MCF 10A (cell line): ENCODE data around the gene ZNF423. TPM values are rescaled to one million over a fixed set of nuclear protein-coding genes. Genes with fewer than 3 reads are reported as not detected.

Experiments used
- BruUV-seq: library from RNA; stranded (reverse); fragments of 400-500 nt; replicated peaks from 2 replicates; lab custom pipeline; 2021; lab: Mats Ljungman, UMichigan
- CTCF ChIA-PET: fragments of 300-600 bp; sonication (Branson Sonifier 250); formaldehyde crosslinking; extraction: SDS; loops from one replicate; lab custom pipeline; 2021; ENCODE audit warnings: antibody characterized with exemption, inconsistent platforms; lab: Yijun Ruan, JAX
- POLR2A ChIA-PET: fragments of 300-600, 350-650 bp; sonication (Branson Sonifier 250); formaldehyde crosslinking; extraction: SDS; loops from one replicate; lab custom pipeline; 2020; ENCODE audit warnings: antibody characterized with exemption, inconsistent platforms; lab: Yijun Ruan, JAX
- DNase-seq: peaks from one replicate; pipeline ENCODE4 v3.0.0-alpha.2; 2018; ENCODE audit not compliant: unreplicated experiment
- H3K27ac Mint-ChIP-seq: one replicate; pipeline ENCODE4 v1.8.0; 2022; ENCODE audit warnings: mild to moderate bottlenecking, low read depth, mixed read lengths; ENCODE audit not compliant: unreplicated experiment
- H3K27me3 Mint-ChIP-seq: one replicate; pipeline ENCODE4 v1.8.0; 2022; ENCODE audit warnings: mixed read lengths; ENCODE audit not compliant: insufficient read depth, unreplicated experiment
- H3K36me3 Mint-ChIP-seq: one replicate; pipeline ENCODE4 v1.8.0; 2022; ENCODE audit warnings: mild to moderate bottlenecking, moderate library complexity, mixed read lengths; ENCODE audit not compliant: insufficient read depth, unreplicated experiment
- H3K4me1 Mint-ChIP-seq: one replicate; pipeline ENCODE4 v1.8.0; 2022; ENCODE audit warnings: mixed read lengths; ENCODE audit not compliant: insufficient read depth, unreplicated experiment
- H3K4me3 Mint-ChIP-seq: one replicate; pipeline ENCODE4 v1.8.0; 2022; ENCODE audit warnings: mild to moderate bottlenecking, moderate library complexity, mixed read lengths; ENCODE audit not compliant: unreplicated experiment
- H3K9me3 Mint-ChIP-seq: one replicate; pipeline ENCODE4 v1.8.0; 2022; ENCODE audit warnings: mixed read lengths; ENCODE audit not compliant: unreplicated experiment
- CTCF ChIP-seq: fragments of 200-600 bp; IDR thresholded peaks from one replicate; pipeline ENCODE4 v1.8.0; 2022; ENCODE audit warnings: antibody characterized with exemption, mild to moderate bottlenecking; ENCODE audit not compliant: unreplicated experiment
- intact Hi-C: fragments of 100-400 bp; cut with micrococcal nuclease; formaldehyde crosslinking; loops from 2 replicates; pipeline ENCODE4 v1.14.1; 2022
- total RNA-seq: library from RNA; stranded (reverse); gene quantifications from 2 replicates; pipeline ENCODE4 v1.2.3, GENCODE V29; 2022

ZNF423 gene
- total RNA-seq, 1 experiment from 2014 or later: not detected

- intact Hi-C loops: no loop called here
- Mint-ChIP-seq H3K27me3 (peaks cover 12% of the 10 kb centered on the region), H3K9me3 (no peaks in the 10 kb centered on the region), H3K4me1 (no peaks in the 10 kb centered on the region), H3K27ac (no peak overlapping the region), H3K4me3 (no peak overlapping the region), H3K36me3 (no peaks in the 10 kb centered on the region)
- ChIA-PET CTCF (interaction anchor here (0.6 kb wide), 1 partner anchor 16 kb away, joined by 3 read pairs; no protein-coding TSS in a partner anchor), POLR2A (no interaction called here)
- no TSS peak for BruUV-seq
- no peak for DNase-seq
- no peak for TF ChIP-seq CTCF
These were observed 217.8 kb downstream of the ZNF423 start for GRCh38 chr16:49637933-49638672.

DNA sequence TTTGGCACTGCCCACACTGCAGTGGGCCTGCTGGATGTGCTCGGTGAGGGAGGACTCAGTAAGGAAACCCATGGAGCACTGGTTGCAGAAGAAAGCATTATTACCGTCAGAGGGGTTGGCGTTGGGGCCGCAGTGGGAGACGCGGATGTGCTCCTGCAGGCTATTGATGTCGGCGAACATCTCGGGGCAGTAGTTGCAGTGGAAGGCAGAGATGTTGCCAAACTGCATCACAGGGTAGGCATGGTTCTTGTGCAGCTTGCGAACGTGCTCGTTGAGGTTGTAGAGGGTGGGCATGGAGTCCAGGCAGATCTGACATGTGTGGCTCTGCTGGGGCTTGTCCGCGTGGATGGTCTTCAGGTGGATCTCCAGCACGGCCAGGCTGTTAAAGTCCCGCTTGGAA is 218.4 kb downstream of the ZNF423 start:
- ChIA-PET CTCF (no interaction called here), POLR2A (no interaction called here)
- intact Hi-C loops: no loop called here

DNA sequence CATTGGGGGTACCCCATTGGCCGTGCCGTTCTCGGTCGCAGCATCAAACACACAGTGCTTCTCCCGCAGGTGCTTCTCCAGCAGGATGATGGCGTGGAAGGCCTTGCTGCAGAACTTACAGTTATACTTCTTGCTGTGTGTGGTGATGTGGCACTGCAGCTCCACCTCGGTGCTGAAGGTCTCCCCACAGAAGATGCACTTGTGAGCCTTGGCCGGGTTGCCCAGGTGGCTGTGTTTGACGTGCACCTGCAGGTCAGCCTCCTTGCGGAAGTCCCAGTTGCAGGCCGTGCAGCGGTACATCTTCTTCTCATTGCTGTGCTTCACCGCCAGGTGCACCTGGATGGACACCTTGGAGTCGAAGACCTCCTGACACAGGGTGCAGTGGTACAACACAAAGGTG is 219.3 kb downstream of the ZNF423 start:
- Mint-ChIP-seq H3K27ac (no peak overlapping the region), H3K27me3 (peaks cover 12% of the 10 kb centered on the region), H3K36me3 (no peaks in the 10 kb centered on the region), H3K4me1 (no peaks in the 10 kb centered on the region), H3K9me3 (no peaks in the 10 kb centered on the region), H3K4me3 (no peak overlapping the region)
- ChIA-PET CTCF (interaction anchor here (1.2 kb wide), 1 partner anchor 15 kb away, joined by 3 read pairs; no protein-coding TSS in a partner anchor), POLR2A (no interaction called here)
- no peak for DNase-seq
- BruUV-seq: no TSS peak
- no peak for TF ChIP-seq CTCF
- intact Hi-C loops: no loop called here

More for the DNA sequence above, 218.4 kb downstream of the ZNF423 start:
- H3K4me3 Mint-ChIP-seq: no peak overlapping the region
- H3K36me3 Mint-ChIP-seq: no peaks in the 10 kb centered on the region
- no TSS peak for BruUV-seq
- H3K9me3 Mint-ChIP-seq: no peaks in the 10 kb centered on the region
- H3K27ac Mint-ChIP-seq: no peak overlapping the region
- no peaks in the 10 kb centered on the region for H3K4me1 Mint-ChIP-seq
- TF ChIP-seq CTCF: no peak
- no peak for DNase-seq
- H3K27me3 Mint-ChIP-seq: peaks cover 12% of the 10 kb centered on the region

DNA sequence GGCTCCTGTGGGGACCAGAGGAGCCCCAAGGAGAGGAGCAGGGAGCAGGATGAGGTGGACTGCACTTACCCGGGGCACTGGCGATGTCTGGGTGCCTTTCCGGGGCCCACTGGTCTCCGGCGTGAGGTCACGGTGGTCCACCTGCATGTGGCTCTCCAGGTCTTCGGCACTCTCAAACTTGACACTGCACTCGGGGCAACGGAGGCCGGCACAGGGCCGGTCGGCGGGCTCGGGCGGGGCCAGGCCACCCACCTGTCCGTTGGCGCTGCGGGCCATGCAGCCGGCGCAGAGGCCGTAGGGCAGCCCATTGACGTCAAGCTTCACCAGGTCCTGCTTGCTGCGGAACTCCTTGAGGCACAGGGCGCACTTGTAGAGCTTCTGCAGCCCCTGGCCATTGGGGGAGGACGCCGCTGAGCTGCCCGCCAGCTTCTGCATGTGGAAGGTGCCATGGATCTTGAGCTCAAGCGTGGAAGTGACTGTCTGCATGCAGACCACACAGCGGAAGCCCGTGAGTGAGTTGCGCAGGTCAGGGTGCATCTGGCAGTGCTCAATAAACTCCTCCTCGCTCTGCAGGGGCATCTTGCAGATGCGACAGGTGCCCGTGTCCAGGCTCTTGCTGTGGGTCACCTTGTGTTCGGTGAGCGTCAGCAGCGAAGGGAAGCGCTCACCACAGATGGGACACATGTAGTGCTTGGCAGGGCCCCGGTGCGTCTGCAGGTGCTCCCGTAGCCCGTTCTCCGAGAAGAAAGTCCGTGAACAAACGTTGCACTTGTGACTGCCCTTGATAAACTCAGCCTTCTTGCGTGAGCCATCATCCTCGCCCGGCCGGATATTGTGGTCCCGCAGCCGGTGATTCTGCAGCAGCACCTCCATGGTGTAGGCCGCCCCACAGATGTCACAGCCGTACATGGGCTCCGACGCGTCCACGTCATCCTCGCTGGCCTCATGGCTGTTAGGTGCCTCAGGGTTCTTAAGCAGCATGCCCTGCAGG is 220.0 kb downstream of the ZNF423 start:
- no peaks in the 10 kb centered on the region for H3K9me3 Mint-ChIP-seq
- ChIA-PET CTCF (interaction anchor here (1.2 kb wide), 1 partner anchor 16 kb away, joined by 3 read pairs; no protein-coding TSS in a partner anchor), POLR2A (no interaction called here)
- no peak overlapping the region for H3K4me3 Mint-ChIP-seq
- no peak for DNase-seq
- no peaks in the 10 kb centered on the region for H3K4me1 Mint-ChIP-seq
- no peaks in the 10 kb centered on the region for H3K36me3 Mint-ChIP-seq
- H3K27me3 Mint-ChIP-seq: peaks cover 12% of the 10 kb centered on the region
- intact Hi-C loops: no loop called here
- BruUV-seq: no TSS peak
- TF ChIP-seq CTCF: no peak
- no peak overlapping the region for H3K27ac Mint-ChIP-seq
